ENCODE measurements around the gene HEMK1.

DNA sequence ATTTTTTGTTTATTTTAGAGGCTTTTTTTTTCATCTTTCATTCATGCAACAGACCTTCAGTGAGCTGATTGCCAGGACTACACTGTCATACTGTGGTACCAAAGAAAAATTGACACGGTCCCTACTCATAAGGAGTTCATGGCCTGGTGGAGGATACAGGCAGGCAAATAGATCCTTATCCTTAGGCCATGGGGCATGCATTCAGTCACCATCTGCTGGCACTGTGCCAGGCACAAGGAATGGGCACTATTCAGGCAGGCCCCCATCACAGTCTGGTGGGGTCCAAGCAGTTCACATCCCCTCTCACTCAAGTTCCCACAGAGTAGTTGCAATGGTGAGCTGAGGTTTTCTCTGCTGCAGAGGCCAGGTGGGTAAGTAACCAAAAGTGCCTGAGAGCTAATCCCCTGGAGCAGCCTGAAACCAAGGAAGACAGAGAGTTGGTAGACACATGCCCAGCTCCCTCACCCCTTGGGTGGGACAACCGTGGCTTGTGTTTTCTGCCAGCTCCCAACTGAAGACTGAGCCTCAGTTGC is 25.0 kb downstream of the HEMK1 start:
- TF ChIP-seq, protein P1, sequence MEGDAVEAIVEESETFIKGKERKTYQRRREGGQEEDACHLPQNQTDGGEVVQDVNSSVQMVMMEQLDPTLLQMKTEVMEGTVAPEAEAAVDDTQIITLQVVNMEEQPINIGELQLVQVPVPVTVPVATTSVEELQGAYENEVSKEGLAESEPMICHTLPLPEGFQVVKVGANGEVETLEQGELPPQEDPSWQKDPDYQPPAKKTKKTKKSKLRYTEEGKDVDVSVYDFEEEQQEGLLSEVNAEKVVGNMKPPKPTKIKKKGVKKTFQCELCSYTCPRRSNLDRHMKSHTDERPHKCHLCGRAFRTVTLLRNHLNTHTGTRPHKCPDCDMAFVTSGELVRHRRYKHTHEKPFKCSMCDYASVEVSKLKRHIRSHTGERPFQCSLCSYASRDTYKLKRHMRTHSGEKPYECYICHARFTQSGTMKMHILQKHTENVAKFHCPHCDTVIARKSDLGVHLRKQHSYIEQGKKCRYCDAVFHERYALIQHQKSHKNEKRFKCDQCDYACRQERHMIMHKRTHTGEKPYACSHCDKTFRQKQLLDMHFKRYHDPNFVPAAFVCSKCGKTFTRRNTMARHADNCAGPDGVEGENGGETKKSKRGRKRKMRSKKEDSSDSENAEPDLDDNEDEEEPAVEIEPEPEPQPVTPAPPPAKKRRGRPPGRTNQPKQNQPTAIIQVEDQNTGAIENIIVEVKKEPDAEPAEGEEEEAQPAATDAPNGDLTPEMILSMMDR (IDR thresholded peaks at IDR 0.05), result no peak
- no peak for TF ChIP-seq POLR2A (IDR thresholded peaks at IDR 0.05)

Data from prostate gland (tissue), 2 donors.